ENCODE measurements around the gene A4GALT.

Gene A4GALT

DNA sequence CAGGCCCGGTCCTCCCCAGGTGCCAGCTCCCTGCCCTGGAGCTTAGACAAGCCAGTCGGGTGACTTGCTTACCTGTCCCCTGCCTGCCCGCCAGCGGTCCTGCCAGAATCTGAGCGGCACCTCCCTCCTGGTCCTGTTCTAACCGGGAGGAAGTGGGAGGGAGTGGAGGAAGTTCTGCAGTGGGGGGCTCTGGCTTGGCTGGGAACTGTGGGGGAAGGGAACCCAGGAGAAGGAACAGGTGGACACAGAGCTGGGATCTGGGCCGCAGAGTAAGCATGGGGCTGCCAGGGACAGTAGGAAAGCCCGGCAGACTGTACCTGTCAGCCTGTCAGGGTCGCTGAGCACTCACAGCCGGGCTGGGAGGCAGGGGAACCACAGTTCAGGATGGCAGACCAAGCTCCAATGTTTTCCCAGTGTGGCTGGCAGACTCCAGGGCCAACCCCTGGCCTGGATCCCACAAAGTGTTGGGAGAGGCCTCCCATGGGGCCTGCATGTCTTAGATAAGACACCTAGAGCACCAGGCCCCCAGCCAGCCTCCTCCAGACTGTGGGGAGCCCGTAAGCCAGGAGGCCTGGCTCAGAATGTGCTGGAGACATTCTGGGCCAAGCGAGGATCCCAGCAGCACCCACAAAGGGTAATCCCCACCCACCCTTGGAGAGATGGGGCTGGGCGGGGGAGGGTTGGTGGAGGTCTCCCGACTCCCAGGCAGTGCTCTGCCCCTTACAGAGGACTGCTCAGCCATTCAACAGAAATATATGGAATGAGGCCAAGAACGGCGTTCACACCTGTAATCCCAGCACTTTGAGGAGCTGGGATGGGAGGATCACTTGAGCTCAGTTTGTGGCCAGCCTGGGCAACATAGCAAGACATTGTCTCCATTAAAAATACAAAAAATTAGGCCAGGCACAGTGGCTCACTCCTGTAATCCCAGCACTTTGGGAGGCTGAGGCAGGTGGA lies 73.8 kb downstream of the A4GALT start:
- no peak for DNase-seq

DNA sequence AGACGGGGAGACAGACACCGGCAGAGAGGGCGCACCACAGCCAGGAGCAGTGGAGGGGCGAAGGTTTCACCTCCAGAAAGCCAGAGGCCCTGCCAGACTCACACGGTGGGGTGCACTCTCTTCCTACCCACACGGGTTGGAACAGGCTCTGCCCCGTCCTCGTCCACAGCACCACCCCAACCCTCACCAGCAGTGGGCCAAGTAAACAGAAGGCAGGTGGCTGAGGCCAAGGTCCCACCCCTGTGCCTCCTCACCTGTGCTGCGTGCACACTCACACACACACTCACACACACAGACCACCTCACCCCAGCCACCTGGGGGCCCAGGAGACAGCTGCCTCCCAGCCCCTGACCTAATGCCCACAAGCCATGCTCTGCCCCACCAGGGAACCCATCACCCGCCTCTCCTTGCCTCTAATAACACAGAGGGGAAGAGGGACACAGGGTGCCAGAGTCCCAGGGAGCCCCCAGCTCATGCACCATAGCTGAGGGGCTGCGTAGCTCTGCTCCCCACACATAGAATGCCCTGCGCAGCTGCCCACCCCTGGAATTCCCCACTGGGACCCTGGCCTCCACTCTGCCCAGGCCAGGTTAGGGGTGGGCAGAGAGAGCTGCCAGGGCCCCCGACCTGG lies 74.6 kb downstream of the A4GALT start:
- DNase-seq: no peak

DNA sequence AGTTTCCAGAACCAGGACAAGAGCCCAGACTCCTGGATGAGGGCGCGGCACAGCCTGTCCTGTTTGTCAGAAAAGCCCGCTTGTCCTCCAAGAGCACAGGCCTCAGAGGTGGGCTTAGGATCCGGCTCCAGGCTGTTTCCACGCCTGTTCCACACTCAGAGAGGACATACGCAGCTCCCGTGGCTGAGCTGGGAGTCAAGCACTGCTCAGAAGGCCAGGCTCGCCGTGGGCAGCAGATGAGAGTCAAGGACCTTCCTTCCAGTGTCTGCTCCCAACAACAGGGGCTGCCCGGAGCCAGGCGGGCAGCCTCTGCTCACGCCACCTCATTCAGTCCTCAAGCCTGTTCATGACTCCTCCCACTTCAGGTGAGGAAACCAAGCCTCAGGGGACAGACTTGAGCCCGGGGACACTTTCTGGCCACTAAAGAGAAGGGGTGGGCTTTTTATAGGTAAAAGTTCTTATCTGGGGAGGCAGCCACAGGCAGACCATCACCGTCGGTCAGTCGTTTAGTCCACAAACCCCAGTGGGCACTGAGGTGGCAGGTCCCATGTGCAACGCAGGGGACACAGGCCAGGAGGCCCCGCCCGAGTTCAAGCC lies 75.2 kb downstream of the A4GALT start:
- no peak for DNase-seq

DNA sequence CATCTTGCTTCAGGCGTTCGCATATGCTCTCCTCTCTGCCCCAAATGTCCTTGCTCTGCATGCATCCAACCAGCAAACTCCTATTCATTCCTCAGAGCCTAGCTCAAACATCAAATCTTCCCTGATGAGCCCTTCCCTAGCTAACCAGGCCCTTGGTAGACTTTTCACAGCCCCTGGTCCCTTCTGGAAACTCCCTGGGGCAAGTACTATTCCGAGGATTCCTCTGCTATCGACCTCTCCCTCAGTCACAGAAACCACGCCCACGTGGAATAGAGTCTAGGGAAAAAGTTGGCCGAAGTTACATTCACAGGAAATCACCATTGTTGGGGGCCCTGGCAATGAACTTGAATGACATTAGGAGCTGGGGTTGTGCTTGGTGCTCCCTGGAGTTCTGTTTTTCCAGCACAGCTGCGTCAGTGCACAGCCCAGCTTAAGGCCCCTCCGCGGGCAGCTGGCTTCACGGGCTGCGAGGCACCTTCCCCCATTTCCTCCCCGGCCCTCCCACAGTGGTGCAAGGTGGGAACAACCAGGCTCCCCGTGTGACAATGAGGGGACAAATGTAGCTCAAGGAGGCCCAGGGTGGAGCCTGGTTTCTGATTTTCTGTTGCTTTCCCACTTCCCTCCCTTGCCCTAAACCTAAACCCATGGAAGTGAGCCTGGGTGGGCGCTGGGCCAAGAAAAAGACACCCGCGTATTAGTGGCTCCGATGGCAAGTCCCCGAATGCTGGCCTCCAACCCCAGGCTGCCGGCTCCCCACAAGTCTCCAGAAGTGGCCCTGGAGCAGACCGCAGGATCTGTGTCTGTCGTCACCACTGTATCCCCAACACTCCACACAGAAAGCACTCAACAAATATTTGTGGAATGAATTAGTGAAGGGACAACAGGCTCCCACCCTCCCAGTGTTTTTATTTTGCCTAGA lies 76.0 kb downstream of the A4GALT start:
- DNase-seq: no peak

DNA sequence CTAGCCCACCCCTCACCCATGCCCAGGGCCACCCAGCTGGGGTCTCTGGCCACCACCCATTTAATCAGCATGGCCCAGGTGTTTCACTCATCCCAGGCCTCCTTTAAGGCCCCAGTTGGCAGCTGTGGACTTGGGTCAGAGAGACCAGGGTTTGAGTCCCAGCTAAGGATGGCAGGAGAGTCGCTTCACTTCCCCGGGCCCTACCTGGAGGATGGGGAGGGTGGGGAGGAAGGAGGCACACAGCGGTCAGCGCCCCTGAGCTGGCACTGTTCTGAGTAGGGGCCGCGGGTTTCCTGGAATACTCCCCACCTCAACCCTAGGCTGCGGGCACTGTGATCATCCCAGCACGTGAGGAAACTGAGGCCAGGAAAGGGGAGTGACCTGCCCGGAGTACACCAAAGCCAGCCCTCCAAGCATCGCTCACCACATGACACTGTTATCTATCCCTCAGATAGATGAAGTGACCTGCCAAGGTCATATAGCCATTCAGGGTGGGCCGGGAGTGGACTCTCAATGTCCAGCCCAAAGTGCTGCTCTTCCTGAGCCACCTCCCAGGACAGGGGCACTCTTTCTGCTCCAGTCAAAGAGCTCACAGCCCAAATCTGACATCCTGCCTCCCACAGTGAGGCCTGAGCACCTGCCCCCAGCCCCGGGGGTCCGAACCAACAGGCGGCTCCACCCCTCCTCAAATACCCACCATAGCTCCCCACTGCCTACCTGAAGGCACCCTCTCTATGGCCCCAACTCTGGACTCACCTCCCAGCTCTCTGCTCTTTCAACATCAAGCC lies 76.8 kb downstream of the A4GALT start:
- no peak for DNase-seq

DNA sequence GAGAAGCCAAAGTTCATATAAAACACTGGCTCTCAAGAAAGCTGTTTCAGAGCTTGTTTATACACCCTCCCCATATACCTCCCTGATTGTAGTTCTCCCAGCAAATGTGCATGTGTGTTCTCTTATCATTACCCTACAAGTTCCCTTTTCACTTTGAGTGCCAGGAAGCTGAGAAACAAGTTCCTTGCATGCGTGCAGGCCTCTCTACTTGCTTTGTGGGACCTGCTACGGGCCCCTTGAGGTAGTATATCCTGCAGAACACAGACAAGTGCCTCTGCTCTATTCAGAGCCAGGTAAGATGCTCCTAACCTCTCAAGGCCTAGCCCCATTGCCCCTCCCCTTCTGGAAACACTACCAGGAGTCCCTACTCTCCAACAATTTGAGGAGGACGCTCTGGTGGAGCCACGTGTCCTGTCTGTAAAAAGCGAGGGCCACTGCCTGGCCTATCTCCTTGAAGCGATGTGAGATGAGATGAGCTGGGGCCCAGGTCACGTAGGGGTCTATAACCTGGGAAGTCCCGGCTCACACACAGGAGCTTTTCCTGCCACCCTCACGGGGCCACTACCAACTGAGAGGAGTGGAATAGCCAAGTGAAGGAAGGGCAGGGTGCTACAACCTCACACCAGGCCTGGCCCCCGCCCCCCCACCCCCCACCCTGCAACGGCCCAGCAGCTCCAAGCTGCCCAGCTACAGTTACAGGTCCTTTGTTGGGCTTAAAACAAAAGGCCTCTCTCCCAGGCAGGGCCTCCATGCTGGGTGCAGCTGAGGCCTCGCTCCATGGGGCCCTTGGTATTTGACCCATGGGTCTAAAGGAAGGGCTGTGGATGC lies 77.7 kb downstream of the A4GALT start:
- no peak for DNase-seq

Measured in NCI-H774 (cell line).